Measurements from ENCODE around the gene DDX18.
"Not testable (repeated sequence)": the region's sequence is repeated elsewhere in the genome, so short reads cannot be mapped to it uniquely, and the experiment has no call there.

DDX18 gene

DNA sequence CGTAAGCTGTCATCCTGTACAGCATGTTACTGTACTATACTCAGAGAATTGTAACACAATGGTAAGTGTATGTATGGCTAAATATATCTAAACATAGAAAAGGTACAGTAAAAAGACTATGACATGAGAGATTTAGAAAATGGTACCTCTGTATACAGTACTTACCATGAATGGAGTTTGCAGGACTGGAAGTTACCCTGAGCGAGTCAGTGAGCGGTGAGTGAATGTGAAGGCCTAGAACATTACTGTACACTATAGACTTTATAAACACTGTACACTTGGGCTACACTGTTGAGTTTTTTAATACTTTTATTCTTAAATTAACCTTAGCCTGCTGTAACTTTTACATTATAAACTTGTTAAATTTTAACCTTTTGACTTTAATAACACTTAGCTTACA lies 1.5 kb downstream of the DDX18 start:
- H3K4me3 ChIP-seq (ENCODE audit: control insufficient read depth, low read depth, low read length) = no peak overlapping the region
- no peak for DNase-seq (ENCODE audit: low read depth)

DNA sequence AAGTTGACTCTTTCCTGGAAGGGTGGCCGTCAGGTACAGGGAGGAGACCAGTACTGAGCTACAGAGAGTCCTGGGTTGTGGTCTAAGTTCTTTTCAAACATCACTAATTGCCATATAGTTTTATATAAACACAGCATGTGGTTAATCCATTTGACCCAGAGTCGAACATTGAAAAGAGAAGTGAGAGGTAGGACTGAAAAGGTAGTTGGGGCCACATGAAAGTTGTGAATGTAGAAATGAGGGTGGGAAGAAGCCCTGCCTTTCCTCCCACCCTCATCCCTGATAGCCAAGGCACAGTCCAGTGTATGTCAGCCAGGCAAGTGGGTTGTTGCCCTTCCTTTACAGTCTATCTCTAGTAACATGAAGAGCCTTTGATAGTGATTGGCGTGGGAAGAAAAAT lies 4.4 kb downstream of the DDX18 start:
- DNase-seq (ENCODE audit: low read depth) = no peak
- no peak for TF ChIP-seq CTCF (IDR thresholded peaks at IDR 0.05; ENCODE audit: control insufficient read depth, insufficient read depth, low read depth, low read length, missing control alignments)
- H3K4me3 ChIP-seq (ENCODE audit: control insufficient read depth, low read depth, low read length) = no peak overlapping the region

More for the DNA sequence above, 1.5 kb downstream of the DDX18 start:
- TF ChIP-seq CTCF (IDR thresholded peaks at IDR 0.05; ENCODE audit: control insufficient read depth, insufficient read depth, low read depth, low read length, missing control alignments) = no peak

- DNase-seq (ENCODE audit: low read depth) = no peak
- TF ChIP-seq CTCF (IDR thresholded peaks at IDR 0.05; ENCODE audit: control insufficient read depth, insufficient read depth, low read depth, low read length, missing control alignments) = no peak
- H3K4me3 ChIP-seq (ENCODE audit: control insufficient read depth, low read depth, low read length) = no peak overlapping the region
These were observed 6.0 kb downstream of the DDX18 start for GRCh38 chr2:117820444-117820843.

DNA sequence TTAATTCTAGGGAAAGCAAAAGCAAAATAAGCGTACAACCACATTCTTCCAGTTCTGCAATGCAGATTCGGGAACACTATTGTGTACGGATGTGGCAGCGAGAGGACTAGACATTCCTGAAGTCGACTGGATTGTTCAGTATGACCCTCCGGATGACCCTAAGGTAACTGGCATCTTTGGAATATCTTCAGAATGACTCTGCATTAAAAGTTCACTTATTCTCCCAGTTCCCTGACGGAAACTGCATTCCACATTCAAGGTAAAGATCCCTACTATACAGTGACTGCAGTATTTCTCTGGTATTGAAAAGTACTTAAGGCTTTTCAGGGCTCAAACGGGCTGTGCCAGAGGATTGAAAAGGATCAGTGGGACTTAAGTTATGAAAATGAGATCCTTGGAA lies 10.9 kb downstream of the DDX18 start:
- no peak for TF ChIP-seq CTCF (IDR thresholded peaks at IDR 0.05; ENCODE audit: control insufficient read depth, insufficient read depth, low read depth, low read length, missing control alignments)
- DNase-seq (ENCODE audit: low read depth) = no peak
- H3K4me3 ChIP-seq (ENCODE audit: control insufficient read depth, low read depth, low read length) = no peak overlapping the region

- H3K4me3 ChIP-seq (ENCODE audit: control insufficient read depth, low read depth, low read length); DNase-seq (ENCODE audit: low read depth): not testable (repeated sequence)
These were observed 13.0 kb downstream of the DDX18 start for GRCh38 chr2:117827464-117827863.

GRCh38 chr2:117828870-117829269 lies 14.4 kb downstream of the DDX18 start:
- no peak overlapping the region for H3K4me3 ChIP-seq (ENCODE audit: control insufficient read depth, low read depth, low read length)
- DNase-seq (ENCODE audit: low read depth) = no peak
- TF ChIP-seq CTCF (IDR thresholded peaks at IDR 0.05; ENCODE audit: control insufficient read depth, insufficient read depth, low read depth, low read length, missing control alignments) = no peak

- H3K4me3 ChIP-seq (ENCODE audit: control insufficient read depth, low read depth, low read length) = no peak overlapping the region
- DNase-seq (ENCODE audit: low read depth) = no peak
- no peak for TF ChIP-seq CTCF (IDR thresholded peaks at IDR 0.05; ENCODE audit: control insufficient read depth, insufficient read depth, low read depth, low read length, missing control alignments)
These were observed 17.8 kb downstream of the DDX18 start for GRCh38 chr2:117832332-117832731.

Measured in AG09309 (cell line).